ENCODE measurements around the gene HDLBP.

- TF ChIP-seq CEBPB (IDR thresholded peaks at IDR 0.05; ENCODE audit: low read depth, low read length) (no peak), CTCF (conservative IDR thresholded peaks at IDR 0.05; ENCODE audit: low read depth, low read length) (no peak), MAZ (IDR thresholded peaks at IDR 0.05; ENCODE audit: borderline replicate concordance, low read depth, low read length) (no peak), POLR2A (IDR thresholded peaks at IDR 0.05; ENCODE audit: low read depth, low read length) (no peak), RAD21 (IDR thresholded peaks at IDR 0.05; ENCODE audit: low read length) (no peak), BHLHE40 (IDR thresholded peaks at IDR 0.05; ENCODE audit: low read depth, low read length) (no peak), RFX5 (IDR thresholded peaks at IDR 0.05; ENCODE audit: low read depth, low read length) (no peak), SMC3 (IDR thresholded peaks at IDR 0.05; ENCODE audit: low read depth, low read length) (no peak), MXI1 (IDR thresholded peaks at IDR 0.05; ENCODE audit: borderline replicate concordance, low read depth, low read length) (no peak), FOS (IDR thresholded peaks at IDR 0.05; ENCODE audit: low read depth, low read length) (no peak)
Observed at GRCh38 chr2:241230435-241230834, 85.0 kb downstream of the HDLBP start.
